GM12891 (cell line): ENCODE measurements around the gene PPM1H.

ENCODE experiments used
- POLR2A ChIP-seq: IDR thresholded peaks from 2 replicates; pipeline ENCODE4 v1.6.1; 2011; ENCODE audit warnings: low read depth, low read length, control low read depth
- POLR2AphosphoS5 ChIP-seq: IDR thresholded peaks from 2 replicates; pipeline ENCODE4 v1.6.1; 2011; ENCODE audit warnings: low read depth, low read length, control low read depth

- TF ChIP-seq POLR2A = no peak
- TF ChIP-seq POLR2AphosphoS5 = no peak
Observed at GRCh38 chr12:62656591-62657362, 278.2 kb downstream of the PPM1H start.
